Kidney (tissue), 14 donors: Measurements from ENCODE around the gene TLX2. TPM values are rescaled to one million over a fixed set of nuclear protein-coding genes. Genes with fewer than 3 reads are reported as not detected.

ENCODE experiments used
- DNase-seq, 5 donors: peaks; one replicate each; pipeline ENCODE4 v3.0.0-alpha.2; 2013 to 2020
- FAIRE-seq: peaks from 2 replicates; lab custom pipeline; 2012; peaks lifted over from hg19 to GRCh38; lab: Jason Lieb, UNC
- H3K27ac ChIP-seq, 2 donors: one replicate each; pipeline ENCODE4 v1.7.0; 2013; ENCODE audit warnings: low read depth in 2 of 2, low read length in 2 of 2, inconsistent platforms in 1 of 2
- H3K27me3 ChIP-seq: one replicate; pipeline ENCODE4 v1.7.1; 2013; ENCODE audit warnings: low read length, inconsistent platforms; ENCODE audit not compliant: control insufficient read depth, insufficient read depth
- H3K36me3 ChIP-seq, 3 donors: one replicate each; pipeline versions ENCODE4 v1.7.0 to v1.7.1; 2013; ENCODE audit warnings: low read length in 3 of 3, control low read depth in 1 of 3, inconsistent platforms in 1 of 3; ENCODE audit not compliant: insufficient read depth in 3 of 3, control insufficient read depth in 2 of 3
- H3K4me1 ChIP-seq, 3 donors: one replicate each; pipeline versions ENCODE4 v1.7.0 to v1.7.1; 2013; ENCODE audit warnings: low read length in 3 of 3, inconsistent platforms in 1 of 3, low read depth in 1 of 3; ENCODE audit not compliant: control insufficient read depth in 2 of 3, insufficient read depth in 2 of 3
- H3K4me3 ChIP-seq, 3 donors: one replicate each; pipeline versions ENCODE4 v1.7.0 to v1.8.1; 2013; ENCODE audit warnings: low read length in 3 of 3, control low read depth in 1 of 3, inconsistent platforms in 1 of 3
- H3K9ac ChIP-seq, 3 donors: one replicate each; pipeline versions ENCODE4 v1.7.0 to v1.7.1; 2013; ENCODE audit warnings: low read length in 3 of 3, control low read depth in 1 of 3, inconsistent platforms in 1 of 3
- H3K9me3 ChIP-seq, 3 donors: one replicate each; pipeline versions ENCODE4 v1.7.0 to v1.7.1; 2013; ENCODE audit warnings: low read length in 3 of 3, control low read depth in 1 of 3, inconsistent platforms in 1 of 3; ENCODE audit not compliant: control insufficient read depth in 2 of 3, insufficient read depth in 1 of 3
- CTCF ChIP-seq: IDR thresholded peaks from 3 replicates; pipeline ENCODE4 v1.5.1; 2012; ENCODE audit warnings: mild to moderate bottlenecking, moderate library complexity, borderline replicate concordance; ENCODE audit not compliant: insufficient read depth; ENCODE audit errors: extremely low read depth
- intact Hi-C: fragments of 100-400 bp; cut with DNase I; formaldehyde crosslinking; loops from one replicate; pipeline ENCODE4 v1.11.1; 2022
- polyA plus RNA-seq: library from polyadenylated mRNA; stranded (reverse); fragments of 350-450 nt; fragmentation: Illumina TruSeq; extraction: RNeasy Lipid Tissue Mini Kit (QIAGEN cat#74804); gene quantifications from one replicate; pipeline ENCODE4 v1.2.3, GENCODE V29; 2014; ENCODE audit warnings: low read depth, low replicate concordance; ENCODE audit not compliant: insufficient read depth
- total RNA-seq: library from RNA; stranded (reverse); fragmentation: NEBNext Ultra II Directional; extraction: Animal tissue kit (Norgen Biotek cat#: 25700); gene quantifications from one replicate; pipeline ENCODE4 v1.2.1, GENCODE V29; 2021
- donor health status: control.
- donor health status: control.
- donor health status: control.
- donor health status: control.
- donor health status: control.
- donor health status: DM: yes; HTN: yes; CAD: no.
- donor health status: Normal renal cell carcinoma (clear cell type).

Gene TLX2
- total and polyA plus RNA-seq, 2 donors from 2014 or later, result not detected

- FAIRE-seq (no peak), DNase-seq (peak; percentile 86 to 91 (median 89))
- H3K36me3 ChIP-seq, result no peaks in the 10 kb centered on the region
- H3K9ac ChIP-seq, result no peak overlapping the region
- H3K27me3 ChIP-seq, result peaks cover 55% of the 10 kb centered on the region
- no peak overlapping the region for H3K27ac ChIP-seq
- intact Hi-C loops, result no loop called here
- H3K4me1 ChIP-seq, result peaks cover 0 to 5% (median 0%) of the 10 kb centered on the region in 3 donors
- H3K4me3 ChIP-seq, result peak overlapping the region in 1 of 3 donors; percentile 13
- H3K9me3 ChIP-seq, result no peaks in the 10 kb centered on the region
- no peak for TF ChIP-seq CTCF
Measured at GRCh38 chr2:74515981-74516633, 1.9 kb downstream of the TLX2 start.

- intact Hi-C loops, result no loop called here
- no peaks in the 10 kb centered on the region for H3K9me3 ChIP-seq
- DNase-seq (no peak), FAIRE-seq (no peak)
- no peak for TF ChIP-seq CTCF
- no peaks in the 10 kb centered on the region for H3K36me3 ChIP-seq
- peaks cover 49% of the 10 kb centered on the region for H3K27me3 ChIP-seq
- no peak overlapping the region for H3K27ac ChIP-seq
- no peak overlapping the region for H3K9ac ChIP-seq
- peaks cover 0 to 5% (median 0%) of the 10 kb centered on the region in 3 donors for H3K4me1 ChIP-seq
- H3K4me3 ChIP-seq, result peak overlapping the region in 1 of 3 donors; percentile 13
Measured at GRCh38 chr2:74516650-74517049, 2.4 kb downstream of the TLX2 start.

GRCh38 chr2:74522516-74522915, 8.3 kb downstream of the TLX2 start:
- Histone ChIP-seq H3K27me3 (peaks cover 17% of the 10 kb centered on the region), H3K27ac (no peak overlapping the region), H3K9me3 (no peaks in the 10 kb centered on the region), H3K9ac (no peak overlapping the region), H3K4me1 (no peaks in the 10 kb centered on the region), H3K4me3 (no peak overlapping the region), H3K36me3 (peaks cover 0 to 16% (median 15%) of the 10 kb centered on the region in 3 donors)
- DNase-seq (no peak), FAIRE-seq (no peak)
- intact Hi-C loops, result no loop called here
- TF ChIP-seq CTCF, result no peak
